Measurements from ENCODE around the gene KLF3.

KLF3 gene

GRCh38 chr4:38664706-38665401 lies 855 bp downstream of the KLF3 start:
- H3K9me3 ChIP-seq: no peaks in the 10 kb centered on the region
- no peaks in the 10 kb centered on the region for H3K27me3 ChIP-seq
- peak overlapping the region; percentile 99 to 100 for H3K4me3 ChIP-seq
- intact Hi-C loops (cut with DNase I; ENCODE audit: low total_unique reads): no loop called here
- DNase-seq: peak; percentile 55 to 85
- TF ChIP-seq, protein P1, sequence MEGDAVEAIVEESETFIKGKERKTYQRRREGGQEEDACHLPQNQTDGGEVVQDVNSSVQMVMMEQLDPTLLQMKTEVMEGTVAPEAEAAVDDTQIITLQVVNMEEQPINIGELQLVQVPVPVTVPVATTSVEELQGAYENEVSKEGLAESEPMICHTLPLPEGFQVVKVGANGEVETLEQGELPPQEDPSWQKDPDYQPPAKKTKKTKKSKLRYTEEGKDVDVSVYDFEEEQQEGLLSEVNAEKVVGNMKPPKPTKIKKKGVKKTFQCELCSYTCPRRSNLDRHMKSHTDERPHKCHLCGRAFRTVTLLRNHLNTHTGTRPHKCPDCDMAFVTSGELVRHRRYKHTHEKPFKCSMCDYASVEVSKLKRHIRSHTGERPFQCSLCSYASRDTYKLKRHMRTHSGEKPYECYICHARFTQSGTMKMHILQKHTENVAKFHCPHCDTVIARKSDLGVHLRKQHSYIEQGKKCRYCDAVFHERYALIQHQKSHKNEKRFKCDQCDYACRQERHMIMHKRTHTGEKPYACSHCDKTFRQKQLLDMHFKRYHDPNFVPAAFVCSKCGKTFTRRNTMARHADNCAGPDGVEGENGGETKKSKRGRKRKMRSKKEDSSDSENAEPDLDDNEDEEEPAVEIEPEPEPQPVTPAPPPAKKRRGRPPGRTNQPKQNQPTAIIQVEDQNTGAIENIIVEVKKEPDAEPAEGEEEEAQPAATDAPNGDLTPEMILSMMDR (IDR thresholded peaks at IDR 0.05): no peak
- H3K36me3 ChIP-seq: no peaks in the 10 kb centered on the region
- peak overlapping the region; percentile 98 to 99 for H3K27ac ChIP-seq
- H3K4me1 ChIP-seq: peaks cover 0 to 51% (median 29%) of the 10 kb centered on the region in 4 donors

- peak overlapping the region; percentile 98 to 99 for H3K27ac ChIP-seq
- peaks cover 0 to 60% (median 38%) of the 10 kb centered on the region in 4 donors for H3K4me1 ChIP-seq
- TF ChIP-seq, protein P1 (IDR thresholded peaks at IDR 0.05): no peak
- H3K36me3 ChIP-seq: no peaks in the 10 kb centered on the region
- H3K9me3 ChIP-seq: no peaks in the 10 kb centered on the region
- H3K27me3 ChIP-seq: no peaks in the 10 kb centered on the region
- intact Hi-C loops (cut with DNase I; ENCODE audit: low total_unique reads): no loop called here
- no peak for DNase-seq
- peak overlapping the region; percentile 99 to 100 for H3K4me3 ChIP-seq
Measured at GRCh38 chr4:38665551-38666411, 1.8 kb downstream of the KLF3 start.

DNA sequence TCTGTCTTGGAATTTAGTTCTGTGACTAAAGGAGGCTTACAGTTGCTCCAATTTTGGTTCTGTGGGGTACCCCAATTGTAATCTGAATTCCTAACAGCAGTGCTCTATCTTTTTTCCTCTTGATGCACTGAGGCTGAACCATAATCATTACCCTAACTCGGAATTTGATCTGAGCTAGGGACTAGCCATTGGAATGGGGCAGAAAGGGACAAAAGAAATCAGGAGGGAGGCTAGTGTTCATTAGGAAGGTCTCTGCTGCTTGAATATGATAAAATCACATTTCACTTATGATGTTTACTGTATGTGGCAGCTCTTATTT lies 2.7 kb downstream of the KLF3 start:
- H3K4me3 ChIP-seq: peak overlapping the region; percentile 99 to 100
- no peaks in the 10 kb centered on the region for H3K27me3 ChIP-seq
- TF ChIP-seq, protein P1 (IDR thresholded peaks at IDR 0.05): no peak
- peak overlapping the region; percentile 98 to 99 for H3K27ac ChIP-seq
- no peaks in the 10 kb centered on the region for H3K36me3 ChIP-seq
- intact Hi-C loops (cut with DNase I; ENCODE audit: low total_unique reads): no loop called here
- peaks cover 4 to 69% (median 47%) of the 10 kb centered on the region in 4 donors for H3K4me1 ChIP-seq
- DNase-seq: no peak
- H3K9me3 ChIP-seq: no peaks in the 10 kb centered on the region

DNA sequence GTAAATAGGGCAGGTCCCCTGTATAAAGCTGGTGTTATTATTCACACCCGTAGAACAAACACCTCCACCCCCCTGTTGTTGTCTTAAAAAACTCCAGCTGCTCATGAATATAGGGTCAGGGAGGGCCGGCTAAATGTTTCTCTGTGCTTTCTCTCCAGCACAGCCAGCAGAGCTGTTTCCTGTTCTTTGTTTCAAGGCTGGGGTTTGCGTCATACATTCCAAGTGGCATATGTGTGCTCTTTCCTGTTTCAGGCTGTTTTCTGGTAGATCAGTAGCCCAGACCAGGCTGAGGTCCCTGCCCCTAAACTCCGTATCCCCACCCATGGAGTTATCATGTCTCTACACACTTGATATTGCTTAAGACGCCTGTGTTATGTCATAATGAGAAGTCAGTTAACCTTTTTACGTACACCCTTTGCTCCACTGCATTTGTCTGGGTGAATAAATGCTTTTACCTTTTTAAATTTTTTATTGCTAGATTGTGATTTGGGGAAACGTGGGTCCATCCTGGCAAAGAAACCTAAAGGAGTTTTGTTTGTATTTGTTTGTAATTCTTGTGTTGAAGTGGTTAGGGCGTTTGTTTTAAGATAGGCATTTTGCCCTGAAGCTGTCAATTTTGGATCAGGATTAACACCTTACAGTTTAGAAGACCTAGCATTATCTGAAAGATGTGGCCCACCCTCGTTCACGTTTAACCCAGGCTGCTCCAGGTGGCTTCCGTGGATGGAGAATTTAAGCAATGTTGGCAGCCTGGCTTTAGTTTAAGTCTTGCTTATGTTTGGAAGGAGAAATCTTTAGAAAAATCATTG lies 3.3 kb downstream of the KLF3 start:
- no peaks in the 10 kb centered on the region for H3K27me3 ChIP-seq
- intact Hi-C loops (cut with DNase I; ENCODE audit: low total_unique reads): no loop called here
- no peaks in the 10 kb centered on the region for H3K36me3 ChIP-seq
- H3K4me3 ChIP-seq: peak overlapping the region; percentile 99 to 100
- H3K9me3 ChIP-seq: no peaks in the 10 kb centered on the region
- DNase-seq: peak; percentile 87 to 88
- peaks cover 4 to 69% (median 49%) of the 10 kb centered on the region in 4 donors for H3K4me1 ChIP-seq
- TF ChIP-seq, protein P1 (IDR thresholded peaks at IDR 0.05): no peak
- peak overlapping the region; percentile 98 to 99 for H3K27ac ChIP-seq

DNA sequence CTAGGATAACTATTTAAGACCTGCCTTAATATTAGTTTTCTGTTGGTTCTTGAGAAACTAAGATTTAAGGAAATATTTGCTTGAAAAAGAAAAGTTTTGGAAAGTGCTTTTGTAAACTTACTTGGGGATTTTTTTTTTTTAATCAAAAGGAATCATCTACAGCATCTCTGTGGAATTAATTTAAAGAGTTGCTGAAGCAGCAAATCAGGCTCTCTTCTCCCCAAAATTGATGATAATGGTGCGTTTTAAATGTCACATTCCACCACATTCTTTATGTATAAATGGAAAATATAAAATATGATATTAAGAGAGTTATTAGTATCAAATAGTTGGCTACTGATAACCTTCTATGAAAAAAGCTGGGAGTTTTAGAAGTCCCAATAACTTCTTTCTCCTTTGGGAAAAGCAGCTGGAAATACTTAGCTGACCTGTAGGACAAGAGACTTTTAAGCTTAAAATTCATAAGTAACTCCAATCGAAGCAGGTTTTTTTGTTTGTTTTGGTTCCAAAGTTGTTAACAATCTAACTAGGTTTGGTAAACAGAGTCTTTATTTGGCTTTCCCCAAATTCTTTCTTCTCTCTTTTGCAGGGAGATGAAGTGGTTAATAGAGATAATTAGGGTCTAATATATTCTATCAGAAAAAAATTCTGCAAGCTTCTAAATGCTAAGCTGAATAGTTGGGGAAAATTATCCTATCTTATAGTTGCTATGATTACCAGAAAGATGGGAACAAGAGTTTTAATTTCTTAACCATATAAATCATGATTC lies 4.4 kb downstream of the KLF3 start:
- no peak overlapping the region for H3K4me3 ChIP-seq

More for the DNA sequence above, 4.4 kb downstream of the KLF3 start:
- no peaks in the 10 kb centered on the region for H3K27me3 ChIP-seq
- no peaks in the 10 kb centered on the region for H3K36me3 ChIP-seq
- intact Hi-C loops (cut with DNase I; ENCODE audit: low total_unique reads): no loop called here
- H3K27ac ChIP-seq: peak overlapping the region; percentile 38 to 99
- DNase-seq: no peak
- peaks cover 4 to 77% (median 54%) of the 10 kb centered on the region in 4 donors for H3K4me1 ChIP-seq
- TF ChIP-seq, protein P1 (IDR thresholded peaks at IDR 0.05): no peak
- no peaks in the 10 kb centered on the region for H3K9me3 ChIP-seq
